CD4-positive, alpha-beta T cell treated with Interleukin-6 for 4 hours (primary cell): ENCODE results near the gene SEZ6.

ENCODE experiments used
- DNase-seq: peaks from one replicate; pipeline ENCODE4 v3.0.0-alpha.2; 2020; ENCODE audit warnings: mixed read lengths

Gene SEZ6

GRCh38 chr17:29036584-29036983 lies 30.8 kb upstream of the SEZ6 start:
- no peak for DNase-seq

- DNase-seq = no peak
Measured at GRCh38 chr17:29034510-29034909, 28.7 kb upstream of the SEZ6 start.

- DNase-seq = no peak
Measured at GRCh38 chr17:29032857-29033197, 27.0 kb upstream of the SEZ6 start.

GRCh38 chr17:29032013-29032856 lies 26.4 kb upstream of the SEZ6 start:
- DNase-seq = no peak

DNA sequence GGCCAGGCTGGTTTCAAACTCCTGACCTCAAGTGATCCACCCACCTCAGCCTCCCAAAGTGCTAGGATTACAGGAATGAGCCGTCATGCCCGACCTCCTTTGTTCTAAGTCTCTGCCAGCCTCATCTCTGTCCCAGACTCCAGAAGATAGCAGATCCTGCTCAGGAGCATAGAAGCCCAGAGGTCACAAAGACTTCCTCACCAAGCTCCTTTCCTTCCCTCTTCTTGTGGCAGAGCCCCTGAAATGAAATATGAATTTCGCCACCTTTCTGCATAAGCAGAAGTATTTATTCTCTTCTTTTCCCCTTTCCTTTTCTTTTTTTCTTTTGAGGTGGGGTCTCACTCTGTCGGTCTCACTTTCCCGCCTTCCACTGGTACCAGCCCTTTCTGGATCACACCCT lies 25.7 kb upstream of the SEZ6 start:
- DNase-seq = no peak

DNA sequence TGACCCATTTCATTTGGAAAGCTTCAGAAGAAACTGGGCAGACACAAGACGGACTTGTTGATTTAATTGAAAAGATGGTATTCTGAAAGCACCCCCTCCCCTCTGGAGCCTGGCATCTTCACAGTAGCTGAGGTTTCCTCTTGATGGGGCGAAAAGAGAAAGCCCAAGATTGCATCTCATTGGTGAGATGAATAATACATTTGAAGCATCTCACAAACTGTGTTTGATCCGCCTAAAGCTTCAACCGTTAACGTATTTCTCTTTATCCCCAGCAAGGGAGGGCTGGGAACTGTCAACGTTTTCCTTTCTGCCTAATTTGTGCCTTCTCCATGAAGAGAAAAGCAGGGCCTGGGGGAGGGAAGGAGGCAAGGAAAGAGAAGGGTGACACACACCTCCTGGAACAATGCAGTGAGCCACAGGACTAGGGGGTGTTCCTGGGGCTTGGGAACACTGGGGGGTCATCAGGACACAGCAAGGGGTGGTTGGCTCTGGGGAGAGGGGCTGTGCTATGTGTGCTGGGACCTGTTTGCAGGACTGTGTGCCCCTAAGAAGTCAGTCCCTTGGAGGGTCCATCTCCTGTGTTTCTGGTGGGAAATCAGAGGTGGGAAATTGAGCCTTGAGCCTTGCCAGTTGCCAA lies 18.6 kb upstream of the SEZ6 start:
- DNase-seq = no peak

- DNase-seq = no peak
Measured at GRCh38 chr17:29022074-29022473, 16.2 kb upstream of the SEZ6 start.

GRCh38 chr17:29021226-29021625 lies 15.4 kb upstream of the SEZ6 start:
- DNase-seq = no peak

GRCh38 chr17:29020576-29020975 lies 14.7 kb upstream of the SEZ6 start:
- no peak for DNase-seq

DNA sequence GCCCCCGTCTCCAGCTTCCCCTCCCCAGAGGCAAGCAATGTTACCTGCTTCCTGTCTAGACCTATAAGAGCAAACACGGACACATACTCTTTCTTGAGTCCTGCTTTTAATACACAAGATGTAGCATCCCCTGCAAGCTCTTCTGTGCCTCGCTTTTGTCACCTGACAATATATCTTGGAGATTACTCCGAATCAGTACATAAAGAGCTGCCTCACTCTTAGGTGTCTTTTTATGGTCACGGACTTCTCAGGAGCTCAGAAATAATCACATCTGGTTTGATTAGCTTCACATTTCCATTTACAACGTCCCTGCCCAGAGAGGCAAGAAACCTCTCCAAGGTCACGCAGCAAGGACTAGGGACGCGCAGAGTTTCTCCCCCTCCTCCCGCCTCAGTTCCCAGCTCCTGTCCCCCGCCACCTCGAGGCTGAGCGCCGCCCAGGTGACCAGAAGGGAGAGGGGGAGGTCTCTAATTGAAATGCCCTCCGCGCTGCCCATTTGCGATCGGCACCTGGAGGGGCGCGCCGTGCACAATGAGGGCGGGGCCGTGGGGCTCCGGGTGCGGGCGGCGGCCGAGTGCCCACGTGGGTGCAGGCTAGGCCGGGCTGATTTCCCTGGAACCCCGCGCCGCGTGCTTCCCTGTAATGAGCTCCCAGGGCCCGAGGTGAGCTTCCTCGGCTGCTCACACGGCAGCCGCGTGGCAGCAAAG lies 13.8 kb upstream of the SEZ6 start:
- no peak for DNase-seq

DNA sequence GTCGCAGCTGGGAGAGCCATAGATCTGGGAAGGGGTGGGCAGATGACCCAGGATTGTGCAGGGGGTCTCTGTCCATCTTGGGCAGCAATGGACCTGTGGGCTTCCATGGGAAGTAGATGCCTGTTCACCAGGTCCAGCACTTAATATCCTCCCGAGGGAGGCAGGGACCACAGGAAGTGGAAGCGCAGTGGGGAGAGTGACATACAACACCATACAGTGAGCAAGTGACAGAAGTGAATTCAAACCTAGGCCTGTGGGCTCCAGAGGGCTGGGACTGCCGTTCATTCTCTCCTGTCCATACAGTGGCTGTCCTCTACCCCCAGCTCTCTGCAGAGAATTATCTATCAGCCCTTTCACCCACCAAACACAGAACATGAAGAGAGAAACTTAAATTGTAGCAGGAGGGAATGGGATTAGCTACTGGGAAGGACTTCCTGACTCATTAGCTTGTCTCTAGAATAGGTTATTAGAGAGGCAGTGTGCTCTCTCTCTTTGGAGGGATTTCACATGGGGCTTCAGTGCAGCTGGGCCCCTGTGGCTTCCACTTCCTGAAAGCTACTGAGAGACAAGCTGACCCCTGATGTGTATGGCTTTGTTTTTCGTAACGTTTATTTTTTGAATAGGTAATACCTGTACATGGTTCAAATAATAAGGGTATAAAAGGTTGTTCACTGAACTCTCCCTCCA lies 13.1 kb upstream of the SEZ6 start:
- DNase-seq = no peak

DNA sequence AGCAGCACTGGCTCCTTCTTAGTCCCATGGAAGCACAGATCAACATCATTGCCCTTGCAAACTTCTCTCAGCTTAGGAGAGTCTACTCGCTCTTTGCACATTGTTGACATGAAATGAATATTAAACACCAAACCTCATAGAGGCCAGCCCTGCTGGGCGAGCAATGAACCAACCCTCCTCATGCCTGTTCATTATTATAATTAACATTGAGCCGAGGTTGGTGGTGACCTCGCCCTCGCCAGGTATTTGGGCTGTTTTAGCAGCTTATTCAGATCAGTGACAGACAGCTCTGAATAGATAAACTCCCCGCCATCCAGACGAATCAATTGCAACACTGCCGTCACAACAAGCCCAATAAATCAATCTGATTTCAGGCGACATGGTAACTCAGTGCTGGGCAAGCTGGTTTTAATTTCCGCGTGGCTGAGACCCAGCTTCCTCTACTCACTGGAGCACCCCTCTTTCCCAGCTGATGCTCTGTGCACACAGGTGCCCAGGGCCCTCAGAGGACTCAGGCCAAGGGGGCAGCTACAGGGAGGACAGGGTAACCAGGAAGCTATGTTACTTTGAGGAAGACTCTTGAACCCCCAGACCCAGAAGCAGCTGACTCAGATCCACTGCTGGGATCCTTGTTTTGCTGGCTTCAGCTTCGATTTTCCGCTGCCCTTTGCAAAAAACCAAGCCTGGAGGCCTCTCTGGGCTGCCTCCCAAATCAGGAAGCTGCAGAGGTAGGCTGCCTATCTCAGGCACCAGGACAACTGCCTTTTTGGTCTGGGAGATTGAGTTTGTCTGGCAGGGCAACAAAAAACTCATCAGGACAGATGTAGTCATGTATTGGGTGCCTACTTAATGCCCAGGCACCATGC lies 10.7 kb upstream of the SEZ6 start:
- no peak for DNase-seq

- DNase-seq = no peak
Measured at GRCh38 chr17:29014716-29015115, 8.9 kb upstream of the SEZ6 start.

- DNase-seq = no peak
Measured at GRCh38 chr17:29012535-29012934, 6.7 kb upstream of the SEZ6 start.

DNA sequence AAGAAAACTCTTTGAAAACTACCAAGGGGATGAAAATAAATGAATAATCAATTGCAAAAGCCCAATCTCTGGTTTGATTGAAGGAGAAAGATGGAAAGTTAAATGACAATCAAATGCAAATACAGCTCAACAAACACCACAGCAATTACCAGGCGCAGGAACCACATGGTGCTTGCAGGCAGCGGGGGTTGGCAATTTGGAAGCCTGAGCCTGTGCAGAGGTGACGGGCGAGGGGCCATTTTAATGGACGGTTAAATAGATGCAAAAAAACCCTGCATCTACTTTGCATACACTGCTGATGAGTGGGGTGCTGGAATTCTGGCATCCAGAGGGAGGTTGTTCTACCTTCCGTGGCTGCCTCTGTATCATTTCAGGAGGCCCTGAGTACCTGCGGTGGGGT lies 4.8 kb upstream of the SEZ6 start:
- DNase-seq = no peak

- no peak for DNase-seq
Measured at GRCh38 chr17:29010129-29010528, 4.3 kb upstream of the SEZ6 start.

GRCh38 chr17:29008591-29008990 lies 2.8 kb upstream of the SEZ6 start:
- DNase-seq = no peak

DNA sequence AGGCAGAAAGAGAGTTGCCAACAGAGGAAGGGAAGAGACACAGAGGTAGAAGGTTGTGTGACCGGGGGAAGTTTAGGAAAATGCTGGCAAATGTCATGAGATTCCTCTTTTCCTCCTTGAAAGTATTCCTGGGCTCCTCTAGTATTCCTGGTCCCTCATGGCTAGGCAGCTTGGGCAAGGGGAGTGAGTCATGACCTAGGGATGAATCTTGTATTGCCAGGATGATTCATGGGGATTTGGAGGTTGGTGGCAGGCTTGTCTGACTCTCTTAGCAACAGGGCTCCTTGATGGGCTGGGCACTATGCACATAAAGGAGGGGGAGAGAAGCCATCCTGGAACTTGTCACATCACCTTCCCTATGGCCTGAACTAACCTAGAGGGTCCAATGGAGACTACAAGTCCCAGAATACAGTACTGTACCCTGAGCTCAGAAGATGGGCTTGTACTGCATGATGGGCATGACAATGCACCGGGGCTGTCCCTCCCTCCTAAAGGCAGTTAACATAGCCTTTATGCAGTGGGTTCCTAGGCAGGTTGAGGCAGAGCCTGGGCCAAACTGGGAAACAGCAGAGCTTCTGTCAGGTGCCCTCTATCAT lies 2.1 kb upstream of the SEZ6 start:
- DNase-seq = no peak

DNA sequence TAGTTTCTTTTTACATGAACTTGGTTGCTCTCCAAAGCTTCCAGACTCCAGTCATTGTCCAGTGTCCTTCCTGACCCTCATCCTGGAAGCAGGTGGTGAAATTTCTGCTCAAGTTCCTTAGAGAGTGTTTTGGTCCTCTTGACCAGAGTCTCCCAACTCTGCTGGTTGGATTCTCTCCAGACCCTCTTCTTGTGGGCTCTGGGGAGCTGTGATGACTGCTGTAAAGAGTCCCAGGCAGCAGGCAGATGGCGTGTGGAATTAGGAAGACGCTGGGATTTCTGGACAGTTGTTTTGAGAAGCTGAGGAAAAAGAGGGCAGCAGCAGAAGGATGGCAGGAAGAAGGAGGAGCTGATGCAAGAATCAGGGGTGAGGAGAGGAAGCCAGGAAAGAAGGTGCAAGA lies 1.6 kb upstream of the SEZ6 start:
- DNase-seq = no peak

- DNase-seq = no peak
Measured at GRCh38 chr17:29004081-29004692, 1.6 kb downstream of the SEZ6 start.

- DNase-seq = no peak
Measured at GRCh38 chr17:29003289-29003688, 2.5 kb downstream of the SEZ6 start.

DNA sequence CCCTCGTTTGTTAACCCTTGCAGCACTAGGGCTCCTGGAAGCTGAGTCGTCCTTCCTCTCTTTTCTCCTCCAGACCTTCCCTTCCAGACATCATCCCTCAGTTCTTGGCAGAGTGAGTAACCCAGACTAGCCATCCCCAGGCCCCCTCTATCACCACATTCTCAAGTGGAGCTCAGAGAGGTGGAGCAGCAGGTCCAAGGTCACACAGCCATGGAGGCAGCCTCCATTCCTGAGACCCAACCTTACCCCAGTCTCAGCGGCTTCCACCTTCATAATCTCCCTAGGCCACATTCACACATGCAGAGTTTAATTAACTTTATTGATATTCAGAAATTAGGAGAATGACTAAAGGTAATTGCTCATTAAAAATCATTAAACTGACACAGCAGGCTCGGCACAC lies 3.0 kb downstream of the SEZ6 start:
- no peak for DNase-seq
